Astrocyte (in vitro differentiated cells and primary cell): ENCODE measurements around the gene ZNF570. TPM values are rescaled to one million over a fixed set of nuclear protein-coding genes. Genes with fewer than 3 reads are reported as not detected.
A peak's percentile ranks its signal among the peaks of the same experiment; 100 is the strongest.

ENCODE experiments used
- DNase-seq: peaks from one replicate; pipeline ENCODE4 v3.0.0-alpha.2; 2010; ENCODE audit warnings: low read depth
- FAIRE-seq: peaks from 2 replicates; lab custom pipeline; 2011; peaks lifted over from hg19 to GRCh38; lab: Jason Lieb, UNC
- H2AFZ ChIP-seq: 2 replicates; pipeline ENCODE4 v1.6.0; 2012; ENCODE audit warnings: low read depth, low read length, inconsistent platforms
- H3K27ac ChIP-seq: 2 replicates; pipeline ENCODE4 v1.5.1; 2011; ENCODE audit warnings: low read depth, low read length, inconsistent platforms
- H3K27me3 ChIP-seq: 2 replicates; pipeline ENCODE4 v1.6.0; 2011; ENCODE audit warnings: low read length, inconsistent platforms; ENCODE audit not compliant: insufficient read depth
- H3K36me3 ChIP-seq: 2 replicates; pipeline ENCODE4 v1.5.1; 2011; ENCODE audit warnings: low read length, inconsistent platforms; ENCODE audit not compliant: insufficient read depth
- H3K4me1 ChIP-seq: 2 replicates; pipeline ENCODE4 v1.5.1; 2011; ENCODE audit warnings: low read length, inconsistent platforms; ENCODE audit not compliant: insufficient read depth
- H3K4me2 ChIP-seq: 2 replicates; pipeline ENCODE4 v1.6.0; 2012; ENCODE audit warnings: low read length, inconsistent platforms
- H3K4me3 ChIP-seq: 2 replicates; pipeline ENCODE4 v1.5.1; 2011; ENCODE audit warnings: low read depth, mild to moderate bottlenecking, low read length, inconsistent platforms; ENCODE audit not compliant: insufficient read depth
- H3K79me2 ChIP-seq: 2 replicates; pipeline ENCODE4 v1.6.0; 2012; ENCODE audit warnings: mild to moderate bottlenecking, low read length, inconsistent platforms; ENCODE audit not compliant: insufficient read depth
- H3K9ac ChIP-seq: 2 replicates; pipeline ENCODE4 v1.6.0; 2012; ENCODE audit warnings: mild to moderate bottlenecking, low read length, inconsistent platforms
- H3K9me3 ChIP-seq: 2 replicates; pipeline ENCODE4 v1.5.1; 2012; ENCODE audit warnings: low read depth, mild to moderate bottlenecking, low read length, inconsistent platforms; ENCODE audit not compliant: insufficient read depth
- H4K20me1 ChIP-seq: 2 replicates; pipeline ENCODE4 v1.6.0; 2012; ENCODE audit warnings: low read length, inconsistent platforms; ENCODE audit not compliant: insufficient read depth
- H3K27ac Mint-ChIP-seq: one replicate; pipeline ENCODE4 v1.8.0; 2021; ENCODE audit warnings: mild to moderate bottlenecking, mixed read lengths; ENCODE audit not compliant: unreplicated experiment
- H3K27me3 Mint-ChIP-seq: one replicate; pipeline ENCODE4 v1.8.0; 2021; ENCODE audit warnings: low read depth, mixed read lengths; ENCODE audit not compliant: unreplicated experiment
- H3K36me3 Mint-ChIP-seq: one replicate; pipeline ENCODE4 v1.8.0; 2021; ENCODE audit warnings: low read depth, mixed read lengths; ENCODE audit not compliant: unreplicated experiment
- H3K4me1 Mint-ChIP-seq: one replicate; pipeline ENCODE4 v1.8.0; 2021; ENCODE audit warnings: low read depth, mixed read lengths; ENCODE audit not compliant: unreplicated experiment
- H3K4me3 Mint-ChIP-seq: one replicate; pipeline ENCODE4 v1.8.0; 2021; ENCODE audit warnings: mild to moderate bottlenecking, moderate library complexity, mixed read lengths; ENCODE audit not compliant: unreplicated experiment
- H3K9me3 Mint-ChIP-seq: one replicate; pipeline ENCODE4 v1.8.0; 2021; ENCODE audit warnings: mild to moderate bottlenecking, mixed read lengths; ENCODE audit not compliant: unreplicated experiment
- EZH2 ChIP-seq: IDR thresholded peaks from 2 replicates; pipeline ENCODE4 v1.6.1; 2012; ENCODE audit warnings: mild to moderate bottlenecking, low read length, inconsistent platforms; ENCODE audit not compliant: insufficient read depth
- total RNA-seq: library from RNA; stranded (reverse); gene quantifications from 2 replicates; pipeline ENCODE4 v1.2.1, GENCODE V29; 2021
- TF ChIP-seq, protein P1 (sequence below): IDR thresholded peaks from 2 replicates; pipeline ENCODE4 v1.5.1; 2011; ENCODE audit warnings: low read depth, mild to moderate bottlenecking, inconsistent platforms, low read length, moderate library complexity; ENCODE audit not compliant: insufficient read depth

Gene ZNF570
- total RNA-seq, 1 donor from 2014 or later, result 6.5 TPM

DNA sequence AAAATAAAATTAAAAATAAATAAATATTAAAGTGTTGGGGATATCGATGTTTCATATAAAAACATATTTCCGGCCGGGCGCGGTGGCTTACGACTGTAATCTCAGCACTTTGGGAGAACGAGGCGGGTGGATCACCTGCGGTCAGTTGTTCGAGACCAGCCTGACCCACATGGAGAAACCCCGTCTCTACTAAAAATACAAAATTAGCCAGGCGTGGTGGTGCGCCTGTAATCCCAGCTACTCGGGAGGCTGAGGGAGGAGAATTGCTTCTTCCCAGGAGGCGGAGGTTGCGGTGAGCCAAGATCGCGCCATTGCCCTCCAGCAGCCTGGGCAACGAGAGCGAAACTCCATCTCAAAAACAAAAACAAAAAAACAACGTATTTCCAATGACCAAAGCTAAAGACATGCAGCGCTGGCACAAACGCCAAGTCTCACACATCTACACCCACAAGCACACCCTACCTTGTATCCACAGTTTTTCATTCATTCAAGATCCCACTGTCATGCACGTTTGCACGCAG is 2.8 kb upstream of the ZNF570 start:
- Histone ChIP-seq H3K27ac (peak overlapping the region; percentile 68), H3K4me2 (peak overlapping the region; percentile 94), H3K9me3 (peaks cover 9% of the 10 kb centered on the region), H3K4me1 (no peaks in the 10 kb centered on the region), H3K9ac (peak overlapping the region; percentile 81), H3K36me3 (no peaks in the 10 kb centered on the region), H4K20me1 (no peaks in the 10 kb centered on the region), H3K79me2 (peaks cover 24% of the 10 kb centered on the region), H3K4me3 (peak overlapping the region; percentile 90), H3K27me3 (no peaks in the 10 kb centered on the region), H2AFZ (peak overlapping the region; percentile 95)
- TF ChIP-seq, protein P1, sequence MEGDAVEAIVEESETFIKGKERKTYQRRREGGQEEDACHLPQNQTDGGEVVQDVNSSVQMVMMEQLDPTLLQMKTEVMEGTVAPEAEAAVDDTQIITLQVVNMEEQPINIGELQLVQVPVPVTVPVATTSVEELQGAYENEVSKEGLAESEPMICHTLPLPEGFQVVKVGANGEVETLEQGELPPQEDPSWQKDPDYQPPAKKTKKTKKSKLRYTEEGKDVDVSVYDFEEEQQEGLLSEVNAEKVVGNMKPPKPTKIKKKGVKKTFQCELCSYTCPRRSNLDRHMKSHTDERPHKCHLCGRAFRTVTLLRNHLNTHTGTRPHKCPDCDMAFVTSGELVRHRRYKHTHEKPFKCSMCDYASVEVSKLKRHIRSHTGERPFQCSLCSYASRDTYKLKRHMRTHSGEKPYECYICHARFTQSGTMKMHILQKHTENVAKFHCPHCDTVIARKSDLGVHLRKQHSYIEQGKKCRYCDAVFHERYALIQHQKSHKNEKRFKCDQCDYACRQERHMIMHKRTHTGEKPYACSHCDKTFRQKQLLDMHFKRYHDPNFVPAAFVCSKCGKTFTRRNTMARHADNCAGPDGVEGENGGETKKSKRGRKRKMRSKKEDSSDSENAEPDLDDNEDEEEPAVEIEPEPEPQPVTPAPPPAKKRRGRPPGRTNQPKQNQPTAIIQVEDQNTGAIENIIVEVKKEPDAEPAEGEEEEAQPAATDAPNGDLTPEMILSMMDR, result no peak
- no peak for TF ChIP-seq EZH2
- no peak for FAIRE-seq
- peaks cover 8% of the 10 kb centered on the region for H3K4me1 Mint-ChIP-seq
- peak overlapping the region; percentile 87 for H3K27ac Mint-ChIP-seq
- H3K36me3 Mint-ChIP-seq, result peaks cover 23% of the 10 kb centered on the region
- peak overlapping the region; percentile 99 for H3K4me3 Mint-ChIP-seq
- no peaks in the 10 kb centered on the region for H3K27me3 Mint-ChIP-seq
- H3K9me3 Mint-ChIP-seq, result peaks cover 39% of the 10 kb centered on the region
- no peak for DNase-seq

DNA sequence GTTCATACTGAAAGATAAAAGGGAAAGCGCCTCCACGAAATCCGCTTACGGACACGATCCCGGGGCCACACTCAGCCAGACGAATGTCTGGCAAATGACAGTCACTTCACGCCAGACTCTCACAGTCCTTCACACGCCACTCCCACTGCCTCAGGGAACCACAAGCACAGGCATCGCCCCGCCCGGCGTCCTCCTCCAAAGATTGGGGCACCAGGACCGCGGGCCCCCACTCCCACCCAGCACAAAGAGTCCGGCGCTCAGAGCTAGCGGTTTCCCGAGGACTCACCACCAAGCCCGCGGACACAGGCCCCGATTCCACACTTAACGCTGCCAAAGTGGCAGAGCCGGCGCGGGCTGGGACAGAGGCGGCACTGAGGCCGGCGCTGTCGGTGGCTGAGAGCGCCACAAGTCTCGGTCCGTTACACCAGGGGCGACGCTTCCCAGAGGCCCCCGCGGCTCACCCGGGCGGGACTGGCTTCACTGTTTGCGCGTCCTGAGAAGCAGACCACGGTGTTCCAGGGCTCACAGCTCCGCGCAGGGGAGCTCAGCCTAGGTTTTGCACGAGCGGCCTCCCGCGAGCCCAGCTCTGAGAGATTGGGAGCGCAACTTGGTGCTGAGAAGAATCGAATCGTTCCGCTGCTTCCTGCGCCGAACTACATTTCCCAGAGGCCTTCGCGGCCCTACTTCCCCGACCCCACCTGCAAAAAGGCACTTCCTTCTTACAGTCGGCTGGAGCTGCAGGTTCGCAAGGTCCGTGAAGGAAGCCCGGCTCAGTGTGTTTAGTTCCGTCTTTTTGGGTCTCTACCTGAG is 2.2 kb upstream of the ZNF570 start, which contains the start of gene ZNF569:
TSS of gene ZNF569 (minus strand) at position 647 of the 810 bp plus-strand sequence. CDS start 22,523 bp downstream, outside the sequence.
- no peaks in the 10 kb centered on the region for H3K27me3 ChIP-seq
- H4K20me1 ChIP-seq, result no peaks in the 10 kb centered on the region
- H3K9ac ChIP-seq, result peak within 1 kb of the TSS; percentile 81
- H3K36me3 ChIP-seq, result no peaks in the 10 kb centered on the region
- H3K4me1 ChIP-seq, result no peaks in the 10 kb centered on the region
- H3K4me3 ChIP-seq, result peak within 1 kb of the TSS; percentile 90
- Mint-ChIP-seq H3K27me3 (no peaks in the 10 kb centered on the region), H3K4me1 (peaks cover 8% of the 10 kb centered on the region), H3K9me3 (peaks cover 39% of the 10 kb centered on the region), H3K27ac (peak within 1 kb of the TSS; percentile 87), H3K36me3 (peaks cover 23% of the 10 kb centered on the region), H3K4me3 (peak within 1 kb of the TSS; percentile 99)
- H3K79me2 ChIP-seq, result peaks cover 29% of the 10 kb centered on the region
- no peak for FAIRE-seq
- peak; percentile 95 for DNase-seq
- H3K4me2 ChIP-seq, result peak within 1 kb of the TSS; percentile 94
- H3K27ac ChIP-seq, result peak within 1 kb of the TSS; percentile 68
- peak within 1 kb of the TSS; percentile 95 for H2AFZ ChIP-seq
- TF ChIP-seq, protein P1, result no peak
- peaks cover 7% of the 10 kb centered on the region for H3K9me3 ChIP-seq
